Esophagus squamous epithelium (tissue), 4 donors: ENCODE results near the gene OMA1.

Experiments
- POLR2A ChIP-seq, 4 donors: fragments of 450-650 bp; IDR thresholded peaks; one replicate each; pipeline ENCODE4 v1.6.1; 2017; ENCODE audit warnings: antibody characterized with exemption in 4 of 4, mild to moderate bottlenecking in 4 of 4, moderate library complexity in 3 of 4
- TF ChIP-seq, protein P1 (sequence below), 6 experiments: fragments of 450-650 bp in 4 of 6; fragments of 200-600 bp in 2 of 6; sonication (generic) in 2 of 6; IDR thresholded peaks; one replicate each; pipeline ENCODE4 v1.5.1; 2016 to 2019; ENCODE audit warnings: antibody characterized with exemption in 6 of 6, mild to moderate bottlenecking in 4 of 6, moderate library complexity in 4 of 6

DNA sequence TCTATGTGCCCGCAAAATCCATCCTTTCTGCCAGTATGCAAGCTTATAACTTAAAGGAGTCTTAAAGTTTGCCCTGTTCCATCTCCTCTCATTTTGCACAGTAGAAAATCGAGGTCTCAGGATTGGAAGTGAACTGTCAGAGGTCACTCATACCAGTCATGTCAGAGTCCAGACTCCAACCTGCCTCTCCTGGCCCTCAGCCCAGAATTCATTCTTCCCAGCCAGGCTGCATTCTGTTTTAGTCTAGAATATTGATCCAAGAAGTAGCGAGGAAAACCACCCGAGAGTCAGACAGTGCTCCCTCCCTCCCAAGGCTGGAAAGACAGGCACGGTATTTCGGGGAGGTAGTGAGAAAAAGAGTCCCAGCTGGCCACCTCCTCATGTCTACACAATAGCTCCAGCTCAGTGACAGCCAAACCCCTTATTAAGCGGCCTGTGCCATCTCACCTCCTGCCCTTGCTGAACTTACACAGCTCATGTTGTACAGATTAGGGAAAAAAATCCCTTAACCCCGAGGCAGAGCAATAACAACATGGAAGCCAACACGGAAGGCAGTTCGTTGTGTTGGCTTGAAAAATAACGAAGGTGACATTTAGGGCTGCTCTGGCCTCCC, 89.4 kb downstream of the OMA1 start:
- TF ChIP-seq, protein P1, sequence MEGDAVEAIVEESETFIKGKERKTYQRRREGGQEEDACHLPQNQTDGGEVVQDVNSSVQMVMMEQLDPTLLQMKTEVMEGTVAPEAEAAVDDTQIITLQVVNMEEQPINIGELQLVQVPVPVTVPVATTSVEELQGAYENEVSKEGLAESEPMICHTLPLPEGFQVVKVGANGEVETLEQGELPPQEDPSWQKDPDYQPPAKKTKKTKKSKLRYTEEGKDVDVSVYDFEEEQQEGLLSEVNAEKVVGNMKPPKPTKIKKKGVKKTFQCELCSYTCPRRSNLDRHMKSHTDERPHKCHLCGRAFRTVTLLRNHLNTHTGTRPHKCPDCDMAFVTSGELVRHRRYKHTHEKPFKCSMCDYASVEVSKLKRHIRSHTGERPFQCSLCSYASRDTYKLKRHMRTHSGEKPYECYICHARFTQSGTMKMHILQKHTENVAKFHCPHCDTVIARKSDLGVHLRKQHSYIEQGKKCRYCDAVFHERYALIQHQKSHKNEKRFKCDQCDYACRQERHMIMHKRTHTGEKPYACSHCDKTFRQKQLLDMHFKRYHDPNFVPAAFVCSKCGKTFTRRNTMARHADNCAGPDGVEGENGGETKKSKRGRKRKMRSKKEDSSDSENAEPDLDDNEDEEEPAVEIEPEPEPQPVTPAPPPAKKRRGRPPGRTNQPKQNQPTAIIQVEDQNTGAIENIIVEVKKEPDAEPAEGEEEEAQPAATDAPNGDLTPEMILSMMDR (IDR thresholded peaks at IDR 0.05) = no peak
- no peak for TF ChIP-seq POLR2A (IDR thresholded peaks at IDR 0.05)
